GM12878 (cell line): Measurements from ENCODE around the gene SNRNP25. TPM values are rescaled to one million over a fixed set of nuclear protein-coding genes. Genes with fewer than 3 reads are reported as not detected.

Source experiments
- ATAC-seq: fragments of 200-7000 bp; cut with Tn5 transposase; 3 replicates; pipeline ENCODE4 v1.9.1; 2020; ENCODE audit warnings: mild to moderate bottlenecking, moderate library complexity
- BruUV-seq: library from RNA; stranded (reverse); fragments of 400-500 nt; replicated peaks from 2 replicates; lab custom pipeline; 2021; lab: Mats Ljungman, UMichigan
- CTCF ChIA-PET: fragments of 300-600 bp; sonication (Branson Sonifier 250); formaldehyde crosslinking; extraction: SDS; loops from one replicate; lab custom pipeline; 2021; ENCODE audit warnings: inconsistent platforms; lab: Yijun Ruan, JAX
- POLR2A ChIA-PET: fragments of 350-600 bp; formaldehyde crosslinking; extraction: SDS; loops from one replicate; lab custom pipeline; 2021; ENCODE audit warnings: inconsistent platforms; lab: Charles Lee
- RAD21 ChIA-PET: fragments of 300-600 bp; sonication (Branson Sonifier 250); formaldehyde crosslinking; loops from one replicate; lab custom pipeline; 2023; ENCODE audit warnings: antibody characterized with exemption; ENCODE audit not compliant: unreplicated experiment; lab: Charles Lee
- SMC1A ChIA-PET: fragments of 300-600 bp; sonication (Branson Sonifier 250); formaldehyde crosslinking; loops from one replicate; lab custom pipeline; 2023; ENCODE audit not compliant: unreplicated experiment, uncharacterized antibody; lab: Charles Lee
- DNase-seq: peaks from one replicate; pipeline ENCODE4 v3.0.0-alpha.2; 2011; ENCODE audit warnings: low read depth, low spot score
- FAIRE-seq: peaks from 3 replicates; lab custom pipeline; 2011; peaks lifted over from hg19 to GRCh38; lab: Jason Lieb, UNC
- H2AFZ ChIP-seq: 2 replicates; pipeline ENCODE4 v1.6.0; 2011; ENCODE audit warnings: low read depth, low read length, control low read depth; ENCODE audit not compliant: control insufficient read depth
- H3K27ac ChIP-seq: 2 replicates; pipeline ENCODE4 v1.5.1; 2011; ENCODE audit warnings: control low read depth; ENCODE audit not compliant: control insufficient read depth, insufficient read depth
- H3K27me3 ChIP-seq, 2 experiments: replicated peaks in 1 of 2; 2 replicates each; pipeline versions ENCODE4 v1.6.0 to v1.6.1; 2011; ENCODE audit warnings: low read length in 1 of 2; ENCODE audit not compliant: control insufficient read depth in 2 of 2, insufficient read depth in 2 of 2
- H3K36me3 ChIP-seq, 2 experiments: 2 replicates each; pipeline ENCODE4 v1.5.1; 2011; ENCODE audit warnings: low read length in 1 of 2; ENCODE audit not compliant: control insufficient read depth in 2 of 2, insufficient read depth in 2 of 2
- H3K4me1 ChIP-seq: 2 replicates; pipeline ENCODE4 v1.6.1; 2011; ENCODE audit warnings: mild to moderate bottlenecking, low read length, moderate library complexity, mixed read lengths; ENCODE audit not compliant: control insufficient read depth, insufficient read depth
- H3K4me2 ChIP-seq: 2 replicates; pipeline ENCODE4 v1.6.0; 2011; ENCODE audit warnings: control low read depth; ENCODE audit not compliant: control insufficient read depth, insufficient read depth
- H3K4me3 ChIP-seq: fragments of 200-600 bp; sonication (generic); 2 replicates; pipeline ENCODE4 v1.5.1; 2016
- H3K79me2 ChIP-seq: 2 replicates; pipeline ENCODE4 v1.6.0; 2011; ENCODE audit warnings: low read length; ENCODE audit not compliant: control insufficient read depth, insufficient read depth
- H3K9ac ChIP-seq: 2 replicates; pipeline ENCODE4 v1.8.0; 2011; ENCODE audit warnings: low read length, control low read depth, mixed read lengths; ENCODE audit not compliant: control insufficient read depth, insufficient read depth
- H3K9me3 ChIP-seq: replicated peaks from 3 replicates; pipeline ENCODE4 v1.5.1; 2011; ENCODE audit warnings: mild to moderate bottlenecking, low read length; ENCODE audit not compliant: control insufficient read depth, insufficient read depth
- H4K20me1 ChIP-seq: 2 replicates; pipeline ENCODE4 v1.6.0; 2011; ENCODE audit not compliant: control insufficient read depth, insufficient read depth
- HDGF ChIP-seq: fragments of 450-650 bp; IDR thresholded peaks from 2 replicates; pipeline ENCODE4 v1.6.1; 2016; ENCODE audit warnings: antibody characterized with exemption
- MLLT1 ChIP-seq: fragments of 450-650 bp; IDR thresholded peaks from 2 replicates; pipeline ENCODE4 v1.6.1; 2016; ENCODE audit warnings: mild to moderate bottlenecking
- PRDM15 ChIP-seq: fragments of 450-650 bp; formaldehyde crosslinking; IDR thresholded peaks from 2 replicates; pipeline ENCODE4 v1.4.0; 2020; ENCODE audit warnings: mild to moderate bottlenecking, moderate library complexity
- RELB ChIP-seq: fragments of 450-650 bp; IDR thresholded peaks from 2 replicates; pipeline ENCODE4 v1.6.1; 2017; ENCODE audit warnings: low read depth, mild to moderate bottlenecking, moderate library complexity
- SUZ12 ChIP-seq: fragments of 200-600 bp; sonication (generic); IDR thresholded peaks from one replicate; pipeline ENCODE4 v1.6.1; 2018; ENCODE audit warnings: antibody characterized with exemption, mild to moderate bottlenecking; ENCODE audit not compliant: unreplicated experiment
- ZNF622 ChIP-seq: fragments of 450-650 bp; IDR thresholded peaks from 2 replicates; pipeline ENCODE4 v1.6.1; 2017; ENCODE audit warnings: mild to moderate bottlenecking, inconsistent platforms
- WGBS: methylation state at CpG from one replicate; pipeline ENCODE4 v1.1.6; 2016; ENCODE audit warnings: low lambda C conversion rate; ENCODE audit not compliant: insufficient replicate concordance, insufficient coverage; ENCODE audit errors: missing lambda C conversion rate; 5-methylcytosine and 5-hydroxymethylcytosine counted together
- in situ Hi-C: fragments of 300-500 bp; cut with MboI; formaldehyde crosslinking; loops from 9 replicates; pipeline ENCODE4 v1.14.3; 2018; ENCODE audit warnings: mixed read lengths
- intact Hi-C: fragments of 100-400 bp; cut with micrococcal nuclease; formaldehyde crosslinking; loops from one replicate; pipeline ENCODE4 v1.14.2; 2022; ENCODE audit not compliant: unreplicated experiment
- polyA plus RNA-seq, 11 experiments: library from polyadenylated mRNA; depleted of rRNA in 4 of 11; unstranded in 6 of 11; stranded (reverse) in 5 of 11; fragments of >200 nt; fragmentation: Nextera tagmentation in 4 of 11; fragmentation: Illumina TruSeq in 1 of 11; extraction: Ambion mirVana in 4 of 11; extraction: Trizol in 1 of 11; gene quantifications; 1 replicate in 1 of 11; 2 replicates in 10 of 11; pipeline versions ENCODE4 v1.2.1 to v1.2.3, GENCODE V29; 2011 to 2016; ENCODE audit warnings: inconsistent platforms in 2 of 11, missing spikeins in 2 of 11, low read depth in 1 of 11
- total RNA-seq, 4 experiments: library from RNA; depleted of rRNA in 3 of 4; stranded (reverse); fragments of >200 nt in 3 of 4; fragmentation: Illumina TruSeq in 1 of 4; extraction: Trizol in 1 of 4; gene quantifications; 2 replicates each; pipeline versions ENCODE4 v1.2.1 to v1.2.3, GENCODE V29; 2013 to 2021

The SNRNP25 gene
- total and polyA plus RNA-seq, 10 of the 15 experiments (the other 5 are each of a cell fraction or from before 2014, with no cell fraction given), result 40.9 to 138 (median 67.2) TPM

GRCh38 chr16:83781-84615, 30.4 kb downstream of the SNRNP25 start:
- peaks cover 23% of the 10 kb centered on the region for H3K4me1 ChIP-seq
- BruUV-seq, result TSS peak; percentile 30
- DNase-seq (no peak), ATAC-seq (peak; percentile 9), FAIRE-seq (no peak)
- no peaks in the 10 kb centered on the region for H4K20me1 ChIP-seq
- in situ Hi-C loops (no loop called here), intact Hi-C loops (no loop called here)
- H3K79me2 ChIP-seq, result no peaks in the 10 kb centered on the region; the same call in 1 of the 2 replicates
- TF ChIP-seq RELB, result no peak
- peak; percentile 62 for TF ChIP-seq HDGF
- no peak for TF ChIP-seq PRDM15 (CRISPR knock-in tag)
- TF ChIP-seq MLLT1, result 0 out of 2 replicates have a peak, but pooled peaks have one; percentile 30
- no peak for TF ChIP-seq ZNF622
- no peak for TF ChIP-seq SUZ12
- SMC1A ChIA-PET, result interaction anchor here (1.8 to 2.4 kb wide), 2 partner anchors 12 to 18 kb away, joined by 7 to 9 read pairs; no protein-coding TSS in a partner anchor
- no peak overlapping the region; the same call in 1 of the 2 replicates for H3K9ac ChIP-seq
- CTCF ChIA-PET, result interaction anchor here (1.5 to 3.5 kb wide), 5 partner anchors 11 to 23 kb away, joined by 4 to 27 read pairs (median 12); no protein-coding TSS in a partner anchor
- POLR2A ChIA-PET, result interaction anchor here (0.9 to 1.0 kb wide), 2 partner anchors 31 to 45 kb away, joined by 4 read pairs; partner anchors contain the start of genes POLR3K and SNRNP25
- no peaks in the 10 kb centered on the region for H3K9me3 ChIP-seq
- H3K27me3 ChIP-seq, result no peaks in the 10 kb centered on the region
- no peak overlapping the region for H3K4me3 ChIP-seq
- WGBS, result 77% methylated on average over 20 of the region's 21 CpGs
- RAD21 ChIA-PET, result interaction anchor here (1.0 to 2.2 kb wide), 5 partner anchors 13 to 44 kb away, joined by 3 to 12 read pairs (median 6); partner anchors contain the start of genes POLR3K and SNRNP25
- peak overlapping the region; percentile 34 for H3K4me2 ChIP-seq
- H3K36me3 ChIP-seq, result peaks cover 6 to 21% of the 10 kb centered on the region in 2 experiments; a peak in 3 of 4 replicates
- no peak overlapping the region for H2AFZ ChIP-seq
- peak overlapping the region; percentile 54 for H3K27ac ChIP-seq
